ENCODE results near the gene RPRD2.

Gene RPRD2

GRCh38 chr1:150516050-150516591, 152.2 kb downstream of the RPRD2 start:
- no peak for DNase-seq

- no peak for DNase-seq
These were observed 152.7 kb downstream of the RPRD2 start for GRCh38 chr1:150516616-150517015.

GRCh38 chr1:150521196-150521968, 157.4 kb downstream of the RPRD2 start:
- no peak for DNase-seq

GRCh38 chr1:150525348-150525747, 161.4 kb downstream of the RPRD2 start:
- no peak for DNase-seq

Data from activated CD4-positive, alpha-beta T cell treated with anti-CD3 and anti-CD28 coated beads for 4 hours (primary cell).